Ishikawa (cell line): Measurements from ENCODE around the gene RNFT2.

Experiments
- CEBPB ChIP-seq: IDR thresholded peaks from 2 replicates; pipeline ENCODE4 v1.6.1; 2012
- CREB1 ChIP-seq: IDR thresholded peaks from 2 replicates; pipeline ENCODE4 v1.6.1; 2012; ENCODE audit warnings: low read depth
- EGR1 ChIP-seq: IDR thresholded peaks from 2 replicates; pipeline ENCODE4 v1.6.1; 2012
- EP300 ChIP-seq: IDR thresholded peaks from 2 replicates; pipeline ENCODE4 v1.6.1; 2012; ENCODE audit warnings: borderline replicate concordance
- FOXM1 ChIP-seq: IDR thresholded peaks from 2 replicates; pipeline ENCODE4 v1.6.1; 2012; ENCODE audit warnings: low read depth, borderline replicate concordance
- NFIC ChIP-seq: IDR thresholded peaks from 2 replicates; pipeline ENCODE4 v1.6.1; 2012
- RAD21 ChIP-seq: IDR thresholded peaks from 2 replicates; pipeline ENCODE4 v1.6.1; 2012; ENCODE audit warnings: low read depth
- TAF1 ChIP-seq: IDR thresholded peaks from 2 replicates; pipeline ENCODE4 v1.6.1; 2012; ENCODE audit warnings: low read depth, mild to moderate bottlenecking
- TCF12 ChIP-seq: IDR thresholded peaks from 2 replicates; pipeline ENCODE4 v1.6.1; 2012; ENCODE audit warnings: low read depth
- TEAD4 ChIP-seq: IDR thresholded peaks from 2 replicates; pipeline ENCODE4 v1.6.1; 2012
- YY1 ChIP-seq: IDR thresholded peaks from 2 replicates; pipeline ENCODE4 v1.6.1; 2012; ENCODE audit warnings: low read depth
- ZBTB7A ChIP-seq: IDR thresholded peaks from 2 replicates; pipeline ENCODE4 v1.6.1; 2012; ENCODE audit warnings: low read depth
- TF ChIP-seq, protein P1 (sequence below): IDR thresholded peaks from 2 replicates; pipeline ENCODE4 v1.6.1; 2012
- TF ChIP-seq, protein P2 (sequence below): IDR thresholded peaks from 2 replicates; pipeline ENCODE4 v1.6.1; 2012
- TF ChIP-seq, protein P3 (sequence below): IDR thresholded peaks from 2 replicates; pipeline ENCODE4 v1.6.1; 2012; ENCODE audit warnings: low read depth, mild to moderate bottlenecking

RNFT2 gene

DNA sequence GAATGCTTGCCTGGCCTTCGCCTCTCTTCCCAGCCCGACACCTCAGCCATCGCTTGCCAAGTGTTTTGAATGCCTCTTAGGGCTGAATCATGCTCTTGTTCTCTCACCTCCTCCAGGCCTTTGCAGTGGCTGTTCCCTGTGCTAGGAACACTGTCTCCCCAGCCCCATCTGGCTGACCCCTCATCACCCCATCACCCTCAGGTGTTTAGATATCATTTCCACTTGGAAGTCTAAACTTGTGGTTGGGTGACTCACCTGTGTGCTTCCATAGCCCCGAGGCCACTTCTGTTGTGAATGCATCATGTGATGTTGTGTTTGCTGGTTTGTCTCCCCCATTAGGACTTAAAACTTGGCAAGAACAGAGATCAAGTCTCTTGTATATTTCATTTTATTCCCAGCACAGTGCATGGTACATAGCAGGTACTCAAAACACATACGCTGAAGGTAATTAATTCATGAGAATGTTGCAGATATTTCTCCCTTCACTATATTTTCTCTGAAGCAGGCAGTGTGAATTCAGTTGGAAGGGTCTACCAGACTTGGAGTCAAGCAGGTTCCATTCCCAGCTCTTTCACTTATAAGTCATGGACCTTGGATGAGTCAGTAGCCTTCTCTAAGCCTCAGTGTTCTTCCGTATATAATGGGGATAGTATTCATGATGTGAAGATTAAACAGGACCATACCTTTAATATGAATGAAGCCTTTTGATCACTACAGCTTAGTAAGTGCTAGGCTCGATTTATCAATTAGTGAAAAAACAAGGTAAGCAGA, 75.3 kb downstream of the RNFT2 start:
- TF ChIP-seq FOXM1 (no peak), EGR1 (no peak), EP300 (no peak), TEAD4 (no peak), RAD21 (no peak), TCF12 (no peak), CREB1 (no peak), TAF1 (no peak), NFIC (no peak), CEBPB (no peak), YY1 (no peak), ZBTB7A (no peak)
- TF ChIP-seq, protein P1, sequence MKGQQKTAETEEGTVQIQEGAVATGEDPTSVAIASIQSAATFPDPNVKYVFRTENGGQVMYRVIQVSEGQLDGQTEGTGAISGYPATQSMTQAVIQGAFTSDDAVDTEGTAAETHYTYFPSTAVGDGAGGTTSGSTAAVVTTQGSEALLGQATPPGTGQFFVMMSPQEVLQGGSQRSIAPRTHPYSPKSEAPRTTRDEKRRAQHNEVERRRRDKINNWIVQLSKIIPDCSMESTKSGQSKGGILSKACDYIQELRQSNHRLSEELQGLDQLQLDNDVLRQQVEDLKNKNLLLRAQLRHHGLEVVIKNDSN = no peak
- TF ChIP-seq, protein P2, sequence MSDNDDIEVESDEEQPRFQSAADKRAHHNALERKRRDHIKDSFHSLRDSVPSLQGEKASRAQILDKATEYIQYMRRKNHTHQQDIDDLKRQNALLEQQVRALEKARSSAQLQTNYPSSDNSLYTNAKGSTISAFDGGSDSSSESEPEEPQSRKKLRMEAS = no peak
- TF ChIP-seq, protein P3, sequence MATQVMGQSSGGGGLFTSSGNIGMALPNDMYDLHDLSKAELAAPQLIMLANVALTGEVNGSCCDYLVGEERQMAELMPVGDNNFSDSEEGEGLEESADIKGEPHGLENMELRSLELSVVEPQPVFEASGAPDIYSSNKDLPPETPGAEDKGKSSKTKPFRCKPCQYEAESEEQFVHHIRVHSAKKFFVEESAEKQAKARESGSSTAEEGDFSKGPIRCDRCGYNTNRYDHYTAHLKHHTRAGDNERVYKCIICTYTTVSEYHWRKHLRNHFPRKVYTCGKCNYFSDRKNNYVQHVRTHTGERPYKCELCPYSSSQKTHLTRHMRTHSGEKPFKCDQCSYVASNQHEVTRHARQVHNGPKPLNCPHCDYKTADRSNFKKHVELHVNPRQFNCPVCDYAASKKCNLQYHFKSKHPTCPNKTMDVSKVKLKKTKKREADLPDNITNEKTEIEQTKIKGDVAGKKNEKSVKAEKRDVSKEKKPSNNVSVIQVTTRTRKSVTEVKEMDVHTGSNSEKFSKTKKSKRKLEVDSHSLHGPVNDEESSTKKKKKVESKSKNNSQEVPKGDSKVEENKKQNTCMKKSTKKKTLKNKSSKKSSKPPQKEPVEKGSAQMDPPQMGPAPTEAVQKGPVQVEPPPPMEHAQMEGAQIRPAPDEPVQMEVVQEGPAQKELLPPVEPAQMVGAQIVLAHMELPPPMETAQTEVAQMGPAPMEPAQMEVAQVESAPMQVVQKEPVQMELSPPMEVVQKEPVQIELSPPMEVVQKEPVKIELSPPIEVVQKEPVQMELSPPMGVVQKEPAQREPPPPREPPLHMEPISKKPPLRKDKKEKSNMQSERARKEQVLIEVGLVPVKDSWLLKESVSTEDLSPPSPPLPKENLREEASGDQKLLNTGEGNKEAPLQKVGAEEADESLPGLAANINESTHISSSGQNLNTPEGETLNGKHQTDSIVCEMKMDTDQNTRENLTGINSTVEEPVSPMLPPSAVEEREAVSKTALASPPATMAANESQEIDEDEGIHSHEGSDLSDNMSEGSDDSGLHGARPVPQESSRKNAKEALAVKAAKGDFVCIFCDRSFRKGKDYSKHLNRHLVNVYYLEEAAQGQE = no peak

DNA sequence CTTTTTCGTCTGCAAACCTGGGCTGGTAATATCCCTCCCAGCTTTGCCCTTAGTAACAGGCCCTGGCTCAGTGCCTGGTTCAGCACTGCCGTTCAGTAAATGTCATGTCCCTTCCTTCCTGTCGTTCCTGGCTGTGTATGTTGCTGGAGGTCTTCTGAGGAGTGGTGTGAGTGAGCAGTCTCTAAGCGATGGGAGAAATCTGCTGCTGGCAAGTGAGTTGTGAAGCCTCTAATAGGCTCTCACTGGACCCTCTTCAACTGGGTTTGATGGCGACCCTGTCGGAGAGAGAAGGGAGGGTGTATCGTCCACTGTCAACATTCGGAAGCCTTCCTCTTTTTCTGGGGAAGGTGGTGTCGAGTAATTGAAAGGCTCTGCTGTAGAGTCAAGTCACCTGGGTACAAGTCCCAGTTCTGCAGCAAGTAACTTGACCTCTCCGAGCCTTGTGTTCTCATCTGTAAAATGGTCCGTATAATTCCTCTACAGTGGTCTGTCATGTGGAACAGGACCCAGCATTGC, 80.3 kb downstream of the RNFT2 start:
- TF ChIP-seq TCF12 (no peak), ZBTB7A (no peak), TAF1 (no peak), YY1 (no peak), EGR1 (no peak), CEBPB (no peak), CREB1 (no peak), NFIC (no peak), FOXM1 (no peak), TEAD4 (no peak), EP300 (no peak), RAD21 (no peak)
- TF ChIP-seq, protein P3 = no peak
- TF ChIP-seq, protein P2 = no peak
- TF ChIP-seq, protein P1 = no peak

DNA sequence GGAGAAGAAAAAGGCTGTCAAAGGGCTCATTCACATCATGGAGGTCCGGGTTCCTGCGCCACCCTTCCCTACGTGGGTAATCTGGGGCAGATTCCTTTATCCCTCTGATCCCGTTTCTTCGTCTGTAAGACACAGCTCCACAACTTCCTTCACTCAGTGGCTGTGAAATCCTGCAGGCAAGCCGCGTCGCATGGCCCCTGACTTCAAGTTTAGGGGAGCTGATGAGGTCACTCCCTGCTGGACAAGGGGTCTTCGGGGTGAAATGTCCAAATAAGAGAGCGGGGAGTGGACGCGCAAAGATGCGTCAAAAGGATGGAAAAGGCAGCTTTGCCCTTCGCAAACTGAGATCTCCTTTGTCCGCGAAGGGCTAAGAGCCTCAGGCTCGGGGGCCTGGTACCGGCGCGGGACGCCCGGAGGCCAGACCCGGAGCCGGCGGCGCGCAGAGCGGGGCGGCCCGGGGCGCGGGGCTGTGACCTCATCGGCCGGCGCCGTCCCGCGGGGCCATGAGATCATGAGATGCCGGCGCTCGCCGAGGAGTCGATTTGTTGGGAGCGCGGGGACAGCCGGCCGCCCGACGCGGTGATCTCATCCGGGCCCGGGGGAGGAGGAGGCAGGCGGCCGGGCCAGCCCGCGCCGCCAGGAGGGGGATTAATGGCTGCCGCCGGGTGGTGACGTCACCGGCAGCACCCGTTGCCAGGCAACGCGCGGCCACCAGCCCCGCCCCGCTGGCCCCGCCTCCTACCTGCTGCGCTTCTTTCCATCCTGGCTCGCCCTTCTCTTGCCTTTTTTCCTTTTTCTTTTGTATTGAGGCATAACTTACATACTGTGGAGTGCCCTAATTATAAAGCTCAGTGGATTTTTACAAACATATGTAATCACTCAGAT, 81.1 kb downstream of the RNFT2 start:
- TF ChIP-seq YY1 = peak; percentile 90
- TF ChIP-seq NFIC = no peak
- peak; percentile 7; the same call in 1 of the 2 replicates for TF ChIP-seq TEAD4
- no peak for TF ChIP-seq TAF1
- peak; percentile 71 for TF ChIP-seq CREB1

DNA sequence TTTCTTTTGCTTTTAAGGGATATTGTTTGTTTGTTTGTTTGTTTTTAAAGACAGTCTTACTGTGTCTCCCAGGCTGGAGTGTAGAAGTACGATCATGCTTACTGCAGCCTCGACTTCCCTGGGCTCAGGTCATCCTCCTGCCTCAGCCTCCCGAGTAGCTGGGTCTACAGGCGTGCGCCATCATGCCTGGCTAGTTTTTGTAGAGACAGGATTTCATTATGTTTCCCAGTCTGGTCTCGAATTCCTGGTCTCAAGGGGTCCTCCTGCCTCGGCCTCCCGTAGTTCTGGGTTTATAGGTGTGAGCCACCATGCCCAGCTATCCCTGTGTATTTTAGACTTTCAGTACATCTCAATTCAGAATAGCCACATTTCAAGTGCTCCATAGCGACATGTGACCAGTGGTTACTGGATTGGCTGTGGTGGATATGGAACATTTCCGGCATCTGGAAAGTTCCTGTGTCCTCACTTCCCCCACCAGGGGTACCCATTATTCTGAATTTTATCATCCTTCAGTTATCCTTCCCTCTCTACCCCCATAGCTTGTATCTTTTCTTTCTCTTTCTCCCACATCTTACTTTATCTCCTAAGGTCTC, 82.0 kb downstream of the RNFT2 start:
- TF ChIP-seq TAF1 = no peak
- TF ChIP-seq, protein P1 = no peak
- TF ChIP-seq, protein P2 = no peak
- TF ChIP-seq NFIC = no peak
- TF ChIP-seq CEBPB = no peak
- TF ChIP-seq EGR1 = no peak
- TF ChIP-seq ZBTB7A = no peak
- TF ChIP-seq, protein P3 = no peak
- no peak for TF ChIP-seq RAD21
- no peak for TF ChIP-seq EP300
- TF ChIP-seq CREB1 = no peak
